Astrocyte (in vitro differentiated cells and primary cell): Measurements from ENCODE around the gene MMRN2. TPM values are rescaled to one million over a fixed set of nuclear protein-coding genes. Genes with fewer than 3 reads are reported as not detected.

Source experiments
- DNase-seq: peaks from one replicate; pipeline ENCODE4 v3.0.0-alpha.2; 2010; ENCODE audit warnings: low read depth
- FAIRE-seq: peaks from 2 replicates; lab custom pipeline; 2011; peaks lifted over from hg19 to GRCh38; lab: Jason Lieb, UNC
- H2AFZ ChIP-seq: 2 replicates; pipeline ENCODE4 v1.6.0; 2012; ENCODE audit warnings: low read depth, low read length, inconsistent platforms
- H3K27ac ChIP-seq: 2 replicates; pipeline ENCODE4 v1.5.1; 2011; ENCODE audit warnings: low read depth, low read length, inconsistent platforms
- H3K27me3 ChIP-seq: 2 replicates; pipeline ENCODE4 v1.6.0; 2011; ENCODE audit warnings: low read length, inconsistent platforms; ENCODE audit not compliant: insufficient read depth
- H3K36me3 ChIP-seq: 2 replicates; pipeline ENCODE4 v1.5.1; 2011; ENCODE audit warnings: low read length, inconsistent platforms; ENCODE audit not compliant: insufficient read depth
- H3K4me1 ChIP-seq: 2 replicates; pipeline ENCODE4 v1.5.1; 2011; ENCODE audit warnings: low read length, inconsistent platforms; ENCODE audit not compliant: insufficient read depth
- H3K4me2 ChIP-seq: 2 replicates; pipeline ENCODE4 v1.6.0; 2012; ENCODE audit warnings: low read length, inconsistent platforms
- H3K4me3 ChIP-seq: 2 replicates; pipeline ENCODE4 v1.5.1; 2011; ENCODE audit warnings: low read depth, mild to moderate bottlenecking, low read length, inconsistent platforms; ENCODE audit not compliant: insufficient read depth
- H3K79me2 ChIP-seq: 2 replicates; pipeline ENCODE4 v1.6.0; 2012; ENCODE audit warnings: mild to moderate bottlenecking, low read length, inconsistent platforms; ENCODE audit not compliant: insufficient read depth
- H3K9ac ChIP-seq: 2 replicates; pipeline ENCODE4 v1.6.0; 2012; ENCODE audit warnings: mild to moderate bottlenecking, low read length, inconsistent platforms
- H3K9me3 ChIP-seq: 2 replicates; pipeline ENCODE4 v1.5.1; 2012; ENCODE audit warnings: low read depth, mild to moderate bottlenecking, low read length, inconsistent platforms; ENCODE audit not compliant: insufficient read depth
- H4K20me1 ChIP-seq: 2 replicates; pipeline ENCODE4 v1.6.0; 2012; ENCODE audit warnings: low read length, inconsistent platforms; ENCODE audit not compliant: insufficient read depth
- H3K27ac Mint-ChIP-seq: one replicate; pipeline ENCODE4 v1.8.0; 2021; ENCODE audit warnings: mild to moderate bottlenecking, mixed read lengths; ENCODE audit not compliant: unreplicated experiment
- H3K27me3 Mint-ChIP-seq: one replicate; pipeline ENCODE4 v1.8.0; 2021; ENCODE audit warnings: low read depth, mixed read lengths; ENCODE audit not compliant: unreplicated experiment
- H3K36me3 Mint-ChIP-seq: one replicate; pipeline ENCODE4 v1.8.0; 2021; ENCODE audit warnings: low read depth, mixed read lengths; ENCODE audit not compliant: unreplicated experiment
- H3K4me1 Mint-ChIP-seq: one replicate; pipeline ENCODE4 v1.8.0; 2021; ENCODE audit warnings: low read depth, mixed read lengths; ENCODE audit not compliant: unreplicated experiment
- H3K4me3 Mint-ChIP-seq: one replicate; pipeline ENCODE4 v1.8.0; 2021; ENCODE audit warnings: mild to moderate bottlenecking, moderate library complexity, mixed read lengths; ENCODE audit not compliant: unreplicated experiment
- H3K9me3 Mint-ChIP-seq: one replicate; pipeline ENCODE4 v1.8.0; 2021; ENCODE audit warnings: mild to moderate bottlenecking, mixed read lengths; ENCODE audit not compliant: unreplicated experiment
- EZH2 ChIP-seq: IDR thresholded peaks from 2 replicates; pipeline ENCODE4 v1.6.1; 2012; ENCODE audit warnings: mild to moderate bottlenecking, low read length, inconsistent platforms; ENCODE audit not compliant: insufficient read depth
- total RNA-seq: library from RNA; stranded (reverse); gene quantifications from 2 replicates; pipeline ENCODE4 v1.2.1, GENCODE V29; 2021
- TF ChIP-seq, protein P1 (sequence below): IDR thresholded peaks from 2 replicates; pipeline ENCODE4 v1.5.1; 2011; ENCODE audit warnings: low read depth, mild to moderate bottlenecking, inconsistent platforms, low read length, moderate library complexity; ENCODE audit not compliant: insufficient read depth

Gene MMRN2
- total RNA-seq, 1 donor from 2014 or later, result 0.27 TPM

DNA sequence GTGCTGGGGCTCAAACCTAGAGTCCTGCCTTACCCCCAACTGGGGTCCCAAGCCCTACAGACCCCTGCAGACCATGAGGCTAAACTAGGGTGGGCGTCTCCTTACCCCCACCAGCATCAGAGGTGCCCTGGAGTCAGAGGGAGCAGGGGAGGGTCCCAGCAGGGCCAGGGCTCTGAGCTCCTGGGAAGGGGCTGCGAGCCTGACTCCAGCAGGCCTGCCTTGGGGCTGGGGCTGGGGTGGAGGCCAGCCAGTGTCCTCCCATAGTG is 2.3 kb upstream of the MMRN2 start:
- H3K4me3 Mint-ChIP-seq, result no peak overlapping the region
- no peak for FAIRE-seq

DNA sequence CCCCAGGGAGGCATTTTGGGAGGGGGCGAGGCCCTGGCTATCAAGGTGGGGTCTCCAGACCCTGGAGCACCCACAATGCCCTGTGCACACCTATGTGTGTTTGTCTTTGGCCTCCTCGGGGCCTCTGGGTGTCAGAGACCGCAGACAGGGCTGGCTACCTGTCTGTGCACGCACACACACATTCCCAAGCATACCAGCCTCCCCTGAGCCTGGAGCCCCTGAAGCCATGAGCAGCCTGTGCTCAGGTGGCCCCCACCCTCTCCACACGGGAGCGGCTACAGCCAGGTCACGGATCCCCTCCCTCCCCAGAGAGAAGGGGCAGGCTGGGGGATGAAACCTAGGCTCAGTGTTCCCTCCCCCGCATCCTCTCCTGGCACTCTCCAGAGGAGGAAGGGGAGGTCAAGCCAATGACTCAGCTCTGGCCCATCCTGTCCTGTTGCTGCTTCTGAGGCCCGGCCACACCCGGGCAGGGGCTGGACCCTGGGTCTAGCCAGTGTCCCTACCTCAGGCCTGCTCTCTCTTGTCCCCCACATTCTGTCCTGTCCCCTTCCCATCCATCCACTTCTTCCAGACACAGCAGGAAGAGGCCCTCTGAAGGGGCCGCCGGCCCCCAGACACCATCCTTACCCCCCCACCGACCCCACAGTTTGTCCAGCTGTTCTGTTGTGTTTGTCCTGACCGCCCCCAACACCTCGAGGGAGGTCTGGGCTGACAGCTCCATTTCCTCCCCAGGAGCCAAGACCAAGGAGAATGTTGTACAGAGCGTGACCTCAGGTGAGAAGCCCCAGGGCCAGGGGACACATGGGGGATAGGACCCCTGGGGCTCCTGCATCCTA is 1.7 kb upstream of the MMRN2 start:
- Mint-ChIP-seq H3K4me3 (no peak overlapping the region), H3K4me1 (peaks cover 9% of the 10 kb centered on the region), H3K27ac (peak overlapping the region; percentile 93), H3K27me3 (no peaks in the 10 kb centered on the region), H3K36me3 (no peaks in the 10 kb centered on the region), H3K9me3 (no peaks in the 10 kb centered on the region)
- no peak overlapping the region for H3K27ac ChIP-seq
- H4K20me1 ChIP-seq, result no peaks in the 10 kb centered on the region
- H3K9ac ChIP-seq, result no peak overlapping the region
- H3K4me2 ChIP-seq, result peak overlapping the region; percentile 34
- H3K27me3 ChIP-seq, result no peaks in the 10 kb centered on the region
- peak overlapping the region; percentile 41 for H2AFZ ChIP-seq
- TF ChIP-seq, protein P1, sequence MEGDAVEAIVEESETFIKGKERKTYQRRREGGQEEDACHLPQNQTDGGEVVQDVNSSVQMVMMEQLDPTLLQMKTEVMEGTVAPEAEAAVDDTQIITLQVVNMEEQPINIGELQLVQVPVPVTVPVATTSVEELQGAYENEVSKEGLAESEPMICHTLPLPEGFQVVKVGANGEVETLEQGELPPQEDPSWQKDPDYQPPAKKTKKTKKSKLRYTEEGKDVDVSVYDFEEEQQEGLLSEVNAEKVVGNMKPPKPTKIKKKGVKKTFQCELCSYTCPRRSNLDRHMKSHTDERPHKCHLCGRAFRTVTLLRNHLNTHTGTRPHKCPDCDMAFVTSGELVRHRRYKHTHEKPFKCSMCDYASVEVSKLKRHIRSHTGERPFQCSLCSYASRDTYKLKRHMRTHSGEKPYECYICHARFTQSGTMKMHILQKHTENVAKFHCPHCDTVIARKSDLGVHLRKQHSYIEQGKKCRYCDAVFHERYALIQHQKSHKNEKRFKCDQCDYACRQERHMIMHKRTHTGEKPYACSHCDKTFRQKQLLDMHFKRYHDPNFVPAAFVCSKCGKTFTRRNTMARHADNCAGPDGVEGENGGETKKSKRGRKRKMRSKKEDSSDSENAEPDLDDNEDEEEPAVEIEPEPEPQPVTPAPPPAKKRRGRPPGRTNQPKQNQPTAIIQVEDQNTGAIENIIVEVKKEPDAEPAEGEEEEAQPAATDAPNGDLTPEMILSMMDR, result no peak
- no peak for TF ChIP-seq EZH2
- no peak for FAIRE-seq
- DNase-seq, result peak; percentile 61
- H3K4me1 ChIP-seq, result peaks cover 20% of the 10 kb centered on the region
- no peaks in the 10 kb centered on the region for H3K36me3 ChIP-seq
- H3K79me2 ChIP-seq, result no peaks in the 10 kb centered on the region
- H3K9me3 ChIP-seq, result no peaks in the 10 kb centered on the region
- no peak overlapping the region for H3K4me3 ChIP-seq

More for the DNA sequence above, 2.3 kb upstream of the MMRN2 start:
- no peaks in the 10 kb centered on the region for H3K79me2 ChIP-seq
- Mint-ChIP-seq H3K36me3 (no peaks in the 10 kb centered on the region), H3K27me3 (no peaks in the 10 kb centered on the region), H3K27ac (no peak overlapping the region), H3K4me1 (peaks cover 7% of the 10 kb centered on the region), H3K9me3 (no peaks in the 10 kb centered on the region)
- H3K36me3 ChIP-seq, result no peaks in the 10 kb centered on the region
- no peak overlapping the region for H3K4me3 ChIP-seq
- peaks cover 20% of the 10 kb centered on the region for H3K4me1 ChIP-seq
- no peaks in the 10 kb centered on the region for H3K9me3 ChIP-seq
- H3K27me3 ChIP-seq, result no peaks in the 10 kb centered on the region
- no peak for DNase-seq
- no peak overlapping the region for H2AFZ ChIP-seq
- H3K9ac ChIP-seq, result no peak overlapping the region
- no peak for TF ChIP-seq EZH2
- TF ChIP-seq, protein P1, result no peak
- no peak overlapping the region for H3K27ac ChIP-seq
- no peaks in the 10 kb centered on the region for H4K20me1 ChIP-seq
- peak overlapping the region; percentile 34 for H3K4me2 ChIP-seq
